Hepatocyte (in vitro differentiated cells): ENCODE measurements around the gene SPINT4.

Source experiments
- EZH2phosphoT487 ChIP-seq: fragments of 200-600 bp; sonication (generic); IDR thresholded peaks from one replicate; pipeline ENCODE4 v1.6.1; 2018; ENCODE audit warnings: antibody characterized with exemption, mild to moderate bottlenecking, low read depth, moderate library complexity; ENCODE audit not compliant: unreplicated experiment, severe bottlenecking
- TF ChIP-seq, protein P1 (sequence below): fragments of 200-600 bp; sonication (generic); IDR thresholded peaks from 2 replicates; pipeline ENCODE4 v1.5.1; 2016; ENCODE audit warnings: antibody characterized with exemption, mild to moderate bottlenecking; ENCODE audit not compliant: poor library complexity

DNA sequence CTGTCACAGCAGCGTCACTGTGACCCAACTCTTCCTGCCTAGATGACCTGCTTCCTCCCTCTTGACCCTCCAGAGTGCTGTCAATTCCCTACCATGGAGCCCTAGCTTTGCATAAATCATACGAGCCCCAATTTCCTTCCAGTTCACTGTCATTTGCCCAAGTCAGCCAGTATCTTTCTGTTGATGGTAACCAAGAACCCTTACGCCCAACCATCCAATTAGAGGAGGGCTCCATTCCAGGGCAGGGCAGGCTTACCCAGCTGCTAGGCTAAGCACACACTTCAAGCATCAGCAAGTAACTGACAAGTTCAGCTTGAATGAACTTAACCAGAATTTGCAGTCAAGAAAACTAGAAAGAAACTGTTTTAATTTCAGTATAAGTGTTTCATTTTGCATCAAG is 43.8 kb downstream of the SPINT4 start:
- TF ChIP-seq, protein P1, sequence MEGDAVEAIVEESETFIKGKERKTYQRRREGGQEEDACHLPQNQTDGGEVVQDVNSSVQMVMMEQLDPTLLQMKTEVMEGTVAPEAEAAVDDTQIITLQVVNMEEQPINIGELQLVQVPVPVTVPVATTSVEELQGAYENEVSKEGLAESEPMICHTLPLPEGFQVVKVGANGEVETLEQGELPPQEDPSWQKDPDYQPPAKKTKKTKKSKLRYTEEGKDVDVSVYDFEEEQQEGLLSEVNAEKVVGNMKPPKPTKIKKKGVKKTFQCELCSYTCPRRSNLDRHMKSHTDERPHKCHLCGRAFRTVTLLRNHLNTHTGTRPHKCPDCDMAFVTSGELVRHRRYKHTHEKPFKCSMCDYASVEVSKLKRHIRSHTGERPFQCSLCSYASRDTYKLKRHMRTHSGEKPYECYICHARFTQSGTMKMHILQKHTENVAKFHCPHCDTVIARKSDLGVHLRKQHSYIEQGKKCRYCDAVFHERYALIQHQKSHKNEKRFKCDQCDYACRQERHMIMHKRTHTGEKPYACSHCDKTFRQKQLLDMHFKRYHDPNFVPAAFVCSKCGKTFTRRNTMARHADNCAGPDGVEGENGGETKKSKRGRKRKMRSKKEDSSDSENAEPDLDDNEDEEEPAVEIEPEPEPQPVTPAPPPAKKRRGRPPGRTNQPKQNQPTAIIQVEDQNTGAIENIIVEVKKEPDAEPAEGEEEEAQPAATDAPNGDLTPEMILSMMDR = no peak
- no peak for TF ChIP-seq EZH2phosphoT487
